HCT116 (cell line): ENCODE results near the gene RHD. TPM values are rescaled to one million over a fixed set of nuclear protein-coding genes. Genes with fewer than 3 reads are reported as not detected.

Experiments used
- ATAC-seq: fragments of 200-7000 bp; cut with Tn5 transposase; 2 replicates; pipeline ENCODE4 v1.9.1; 2020; ENCODE audit warnings: mild to moderate bottlenecking, moderate library complexity
- BruUV-seq: library from RNA; stranded (reverse); fragments of 400-500 nt; replicated peaks from 2 replicates; lab custom pipeline; 2021; lab: Mats Ljungman, UMichigan
- CTCF ChIA-PET: fragments of 300-600 bp; sonication (Branson Sonifier 250); formaldehyde crosslinking; loops from one replicate; lab custom pipeline; 2021; ENCODE audit warnings: antibody characterized with exemption; lab: Charles Lee
- POLR2A ChIA-PET: fragments of 300-600, 350-600 bp; sonication (Branson Sonifier 250); formaldehyde crosslinking; loops from one replicate; lab custom pipeline; 2021; ENCODE audit warnings: antibody characterized with exemption; lab: Charles Lee
- RAD21 ChIA-PET, 2 experiments: fragments of 300-600 bp; sonication (Branson Sonifier 250); formaldehyde crosslinking; loops; one replicate each; lab custom pipeline; 2023; ENCODE audit warnings: low total read pairs in 2 of 2; ENCODE audit not compliant: uncharacterized antibody in 2 of 2, unreplicated experiment in 2 of 2, low non-redundant PET in 1 of 2; lab: Charles Lee
- DNase-seq: peaks from one replicate; pipeline ENCODE4 v3.0.0-alpha.2; 2010; ENCODE audit warnings: low read depth, low spot score
- H2AFZ ChIP-seq: fragments of 200-600 bp; shearing (Covaris generic), sonication (generic); 2 replicates; pipeline ENCODE4 v1.6.1; 2017; ENCODE audit warnings: low read depth, mixed run types, mixed read lengths, antibody characterized with exemption, low read length; ENCODE audit not compliant: poor library complexity, severe bottlenecking
- H3K27ac ChIP-seq: 2 replicates; pipeline ENCODE4 v1.5.1; 2012; ENCODE audit warnings: low read depth, low read length
- H3K27me3 ChIP-seq: fragments of 200-600 bp; sonication (generic); 2 replicates; pipeline ENCODE4 v1.6.1; 2016; ENCODE audit warnings: mixed run types, low read length, mixed read lengths; ENCODE audit not compliant: insufficient read depth
- H3K36me3 ChIP-seq, 2 experiments: fragments of 200-500 bp in 1 of 2; fragments of 200-600 bp in 1 of 2; sonication (Bioruptor generic) in 1 of 2; sonication (generic) in 1 of 2; 2 replicates each; pipeline versions ENCODE4 v1.5.1 to v1.6.1; 2014 to 2016; ENCODE audit warnings: low read length in 2 of 2, inconsistent platforms in 1 of 2, mixed read lengths in 1 of 2, mixed run types in 1 of 2; ENCODE audit not compliant: insufficient read depth in 2 of 2, control insufficient read depth in 1 of 2
- H3K4me1 ChIP-seq, 2 experiments: fragments of 200-600 bp in 1 of 2; sonication (generic) in 1 of 2; 2 replicates each; pipeline versions ENCODE4 v1.5.1 to v1.6.1; 2012 to 2017; ENCODE audit warnings: low read length in 2 of 2, inconsistent platforms in 1 of 2, mild to moderate bottlenecking in 1 of 2, mixed read lengths in 1 of 2, mixed run types in 1 of 2, moderate library complexity in 1 of 2; ENCODE audit not compliant: insufficient read depth in 2 of 2, control insufficient read depth in 1 of 2
- H3K4me2 ChIP-seq: fragments of 200-600 bp; sonication (generic); 2 replicates; pipeline ENCODE4 v1.6.1; 2017; ENCODE audit warnings: mixed run types, low read length, mixed read lengths
- H3K4me3 ChIP-seq, 2 experiments: fragments of 200-600 bp in 1 of 2; sonication (generic) in 1 of 2; replicated peaks in 1 of 2; 2 replicates each; pipeline ENCODE4 v1.5.1; 2011 to 2016; ENCODE audit warnings: low read length in 2 of 2, control low read depth in 1 of 2, low read depth in 1 of 2, mild to moderate bottlenecking in 1 of 2, mixed read lengths in 1 of 2, mixed run types in 1 of 2
- H3K79me2 ChIP-seq: fragments of 200-600 bp; sonication (generic); 2 replicates; pipeline ENCODE4 v1.6.1; 2017; ENCODE audit warnings: mild to moderate bottlenecking, mixed run types, low read length, moderate library complexity, mixed read lengths; ENCODE audit not compliant: insufficient read depth
- H3K9ac ChIP-seq: fragments of 200-600 bp; sonication (generic); 2 replicates; pipeline ENCODE4 v1.6.1; 2016; ENCODE audit warnings: low read length, mixed read lengths
- H3K9me2 ChIP-seq: fragments of 200-600 bp; sonication (generic), shearing (Covaris generic); 2 replicates; pipeline ENCODE4 v1.6.1; 2017; ENCODE audit warnings: mixed run types, mild to moderate bottlenecking, moderate library complexity; ENCODE audit not compliant: insufficient read depth
- H3K9me3 ChIP-seq, 2 experiments: fragments of 200-500 bp in 1 of 2; fragments of 200-600 bp in 1 of 2; sonication (Bioruptor generic) in 1 of 2; sonication (generic) in 1 of 2; 2 replicates each; pipeline ENCODE4 v1.6.1; 2014 to 2017; ENCODE audit warnings: low read length in 2 of 2, mixed read lengths in 2 of 2, inconsistent platforms in 1 of 2, low read depth in 1 of 2, mild to moderate bottlenecking in 1 of 2, mixed run types in 1 of 2, moderate library complexity in 1 of 2; ENCODE audit not compliant: control insufficient read depth in 1 of 2, insufficient read depth in 1 of 2
- H4K20me1 ChIP-seq: fragments of 200-600 bp; sonication (generic), shearing (Covaris generic); 2 replicates; pipeline ENCODE4 v1.6.1; 2017; ENCODE audit warnings: mixed run types, mild to moderate bottlenecking, moderate library complexity; ENCODE audit not compliant: insufficient read depth
- ELF1 ChIP-seq: IDR thresholded peaks from 2 replicates; pipeline ENCODE4 v1.6.1; 2012; ENCODE audit warnings: low read depth, borderline replicate concordance
- EZH2 ChIP-seq: fragments of 200-600 bp; sonication (generic); IDR thresholded peaks from 2 replicates; pipeline ENCODE4 v1.6.1; 2017; ENCODE audit warnings: antibody characterized with exemption, mixed run types
- EZH2phosphoT487 ChIP-seq: fragments of 200-600 bp; IDR thresholded peaks from 2 replicates; pipeline ENCODE4 v1.6.1; 2018; ENCODE audit warnings: antibody characterized with exemption, borderline replicate concordance
- FOSL1 ChIP-seq: IDR thresholded peaks from 2 replicates; pipeline ENCODE4 v1.6.1; 2012; ENCODE audit warnings: low read depth
- JUND ChIP-seq: IDR thresholded peaks from 2 replicates; pipeline ENCODE4 v1.6.1; 2012
- POLR2A ChIP-seq: IDR thresholded peaks from 2 replicates; pipeline ENCODE4 v1.7.0; 2011; ENCODE audit warnings: borderline replicate concordance; ENCODE audit not compliant: insufficient read depth, insufficient read length; ENCODE audit errors: extremely low read depth
- POLR2AphosphoS5 ChIP-seq: IDR thresholded peaks from 2 replicates; pipeline ENCODE4 v1.6.1; 2011; ENCODE audit warnings: mild to moderate bottlenecking, low read depth, low read length, moderate library complexity
- SP1 ChIP-seq: IDR thresholded peaks from 2 replicates; pipeline ENCODE4 v1.6.1; 2012; ENCODE audit warnings: low read depth
- SRF ChIP-seq: IDR thresholded peaks from 2 replicates; pipeline ENCODE4 v1.6.1; 2012; ENCODE audit warnings: low read depth
- TCF7L2 ChIP-seq: IDR thresholded peaks from 2 replicates; pipeline ENCODE4 v1.7.0; 2011; ENCODE audit warnings: borderline replicate concordance, inconsistent platforms; ENCODE audit not compliant: insufficient read depth, insufficient read length; ENCODE audit errors: extremely low read depth
- intact Hi-C: fragments of 100-400 bp; cut with micrococcal nuclease; formaldehyde crosslinking; loops from 2 replicates; pipeline ENCODE4 v1.10.0; 2022
- total RNA-seq: library from RNA; stranded (reverse); gene quantifications from one replicate; pipeline ENCODE4 v1.2.1, GENCODE V29; 2021; ENCODE audit not compliant: unreplicated experiment
- TF ChIP-seq, protein P1 (sequence below): IDR thresholded peaks from 2 replicates; pipeline ENCODE4 v1.6.1; 2012
- TF ChIP-seq, protein P2 (sequence below): IDR thresholded peaks from 2 replicates; pipeline ENCODE4 v1.6.1; 2012; ENCODE audit warnings: low read depth

RHD gene
- total RNA-seq, 1 experiment from 2014 or later = not detected

DNA sequence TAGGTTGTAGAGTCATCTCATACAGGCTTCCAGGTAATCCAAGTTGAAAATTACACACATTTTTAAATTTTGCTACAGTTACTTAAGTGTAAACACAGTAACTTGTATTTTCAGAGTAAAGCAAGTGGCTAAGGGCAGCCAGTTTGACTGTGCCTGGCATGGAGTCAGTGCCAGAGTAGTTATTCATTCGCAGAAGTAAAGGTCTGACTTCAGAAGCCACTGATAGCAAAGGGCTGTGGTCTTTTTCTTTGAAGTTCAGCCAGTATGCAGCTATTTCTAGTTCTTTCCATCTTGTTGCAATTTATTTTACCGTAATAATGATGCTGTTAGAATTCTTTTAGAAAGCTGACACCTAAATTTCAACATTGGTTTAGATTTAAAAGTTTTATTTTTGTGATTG is 75.2 kb downstream of the RHD start:
- H2AFZ ChIP-seq = no peak overlapping the region
- no peak for DNase-seq
- H3K9me2 ChIP-seq = no peaks in the 10 kb centered on the region
- H3K27ac ChIP-seq = no peak overlapping the region
- H4K20me1 ChIP-seq = peaks cover 2% of the 10 kb centered on the region; the same call in 1 of the 2 replicates
- H3K9ac ChIP-seq = no peak overlapping the region
- ChIA-PET CTCF (no interaction called here), POLR2A (no interaction called here), RAD21 (no interaction called here)
- H3K4me3 ChIP-seq = no peak overlapping the region
- ATAC-seq = no peak
- peaks cover 3 to 5% of the 10 kb centered on the region in 2 experiments; a peak in 1 of 4 replicates for H3K36me3 ChIP-seq
- H3K27me3 ChIP-seq = no peaks in the 10 kb centered on the region
- BruUV-seq = no TSS peak
- intact Hi-C loops = no loop called here
- no peak overlapping the region for H3K4me2 ChIP-seq
- H3K9me3 ChIP-seq = no peaks in the 10 kb centered on the region
- peaks cover 41 to 51% of the 10 kb centered on the region in 2 experiments for H3K4me1 ChIP-seq
- H3K79me2 ChIP-seq = peaks cover 19% of the 10 kb centered on the region; the same call in 1 of the 2 replicates
- TF ChIP-seq, protein P1, sequence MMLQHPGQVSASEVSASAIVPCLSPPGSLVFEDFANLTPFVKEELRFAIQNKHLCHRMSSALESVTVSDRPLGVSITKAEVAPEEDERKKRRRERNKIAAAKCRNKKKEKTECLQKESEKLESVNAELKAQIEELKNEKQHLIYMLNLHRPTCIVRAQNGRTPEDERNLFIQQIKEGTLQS = no peak
- TF ChIP-seq TCF7L2 = no peak
- TF ChIP-seq POLR2AphosphoS5 = no peak
- TF ChIP-seq SRF = no peak
- TF ChIP-seq JUND = no peak

DNA sequence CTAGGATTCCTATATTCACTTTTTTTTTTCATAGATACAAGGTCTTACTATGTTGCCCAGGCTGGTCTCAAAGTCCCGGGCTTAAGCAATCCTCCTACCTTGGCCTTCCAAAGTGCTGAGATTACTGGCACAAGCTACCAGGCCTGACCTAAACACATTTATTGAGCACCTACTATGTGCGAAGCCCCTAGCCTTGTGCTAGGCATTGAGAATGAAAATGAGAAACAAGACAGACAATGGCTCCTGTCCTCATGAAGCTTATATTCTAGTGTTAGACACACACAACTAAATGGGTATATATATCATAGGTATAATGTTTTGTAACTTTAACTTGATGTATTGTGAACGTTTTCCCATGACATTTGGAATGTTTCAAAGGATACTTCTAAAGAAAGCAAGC is 77.3 kb downstream of the RHD start:
- RAD21 ChIA-PET = no interaction called here
- Histone ChIP-seq H3K27me3 (no peaks in the 10 kb centered on the region), H3K9me3 (no peaks in the 10 kb centered on the region), H3K79me2 (peaks cover 9% of the 10 kb centered on the region; the same call in 1 of the 2 replicates), H3K4me3 (no peak overlapping the region), H2AFZ (no peak overlapping the region), H3K4me2 (0 out of 2 replicates have a peak overlapping the region, but pooled peaks have one; percentile 6), H3K36me3 (peaks cover 5 to 11% of the 10 kb centered on the region in 2 experiments; a peak in 2 of 4 replicates), H3K9me2 (no peaks in the 10 kb centered on the region), H4K20me1 (peaks cover 4% of the 10 kb centered on the region; the same call in 1 of the 2 replicates), H3K27ac (no peak overlapping the region), H3K9ac (no peak overlapping the region), H3K4me1 (peaks cover 24 to 34% of the 10 kb centered on the region in 2 experiments; a peak in 3 of 4 replicates)
- CTCF ChIA-PET = no interaction called here
- no TSS peak for BruUV-seq
- ATAC-seq (no peak), DNase-seq (no peak)
- POLR2A ChIA-PET = no interaction called here
- TF ChIP-seq POLR2AphosphoS5 (no peak), SRF (no peak), EZH2 (no peak), EZH2phosphoT487 (no peak), FOSL1 (no peak), POLR2A (no peak), ELF1 (no peak), SP1 (no peak), TCF7L2 (no peak)
- TF ChIP-seq, protein P2, sequence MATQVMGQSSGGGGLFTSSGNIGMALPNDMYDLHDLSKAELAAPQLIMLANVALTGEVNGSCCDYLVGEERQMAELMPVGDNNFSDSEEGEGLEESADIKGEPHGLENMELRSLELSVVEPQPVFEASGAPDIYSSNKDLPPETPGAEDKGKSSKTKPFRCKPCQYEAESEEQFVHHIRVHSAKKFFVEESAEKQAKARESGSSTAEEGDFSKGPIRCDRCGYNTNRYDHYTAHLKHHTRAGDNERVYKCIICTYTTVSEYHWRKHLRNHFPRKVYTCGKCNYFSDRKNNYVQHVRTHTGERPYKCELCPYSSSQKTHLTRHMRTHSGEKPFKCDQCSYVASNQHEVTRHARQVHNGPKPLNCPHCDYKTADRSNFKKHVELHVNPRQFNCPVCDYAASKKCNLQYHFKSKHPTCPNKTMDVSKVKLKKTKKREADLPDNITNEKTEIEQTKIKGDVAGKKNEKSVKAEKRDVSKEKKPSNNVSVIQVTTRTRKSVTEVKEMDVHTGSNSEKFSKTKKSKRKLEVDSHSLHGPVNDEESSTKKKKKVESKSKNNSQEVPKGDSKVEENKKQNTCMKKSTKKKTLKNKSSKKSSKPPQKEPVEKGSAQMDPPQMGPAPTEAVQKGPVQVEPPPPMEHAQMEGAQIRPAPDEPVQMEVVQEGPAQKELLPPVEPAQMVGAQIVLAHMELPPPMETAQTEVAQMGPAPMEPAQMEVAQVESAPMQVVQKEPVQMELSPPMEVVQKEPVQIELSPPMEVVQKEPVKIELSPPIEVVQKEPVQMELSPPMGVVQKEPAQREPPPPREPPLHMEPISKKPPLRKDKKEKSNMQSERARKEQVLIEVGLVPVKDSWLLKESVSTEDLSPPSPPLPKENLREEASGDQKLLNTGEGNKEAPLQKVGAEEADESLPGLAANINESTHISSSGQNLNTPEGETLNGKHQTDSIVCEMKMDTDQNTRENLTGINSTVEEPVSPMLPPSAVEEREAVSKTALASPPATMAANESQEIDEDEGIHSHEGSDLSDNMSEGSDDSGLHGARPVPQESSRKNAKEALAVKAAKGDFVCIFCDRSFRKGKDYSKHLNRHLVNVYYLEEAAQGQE = no peak
- intact Hi-C loops = no loop called here
